Measurements from ENCODE around the gene CLRN3. TPM values are rescaled to one million over a fixed set of nuclear protein-coding genes. Genes with fewer than 3 reads are reported as not detected.

Gene CLRN3
- total RNA-seq, 4 donors from 2014 or later: not detected

DNA sequence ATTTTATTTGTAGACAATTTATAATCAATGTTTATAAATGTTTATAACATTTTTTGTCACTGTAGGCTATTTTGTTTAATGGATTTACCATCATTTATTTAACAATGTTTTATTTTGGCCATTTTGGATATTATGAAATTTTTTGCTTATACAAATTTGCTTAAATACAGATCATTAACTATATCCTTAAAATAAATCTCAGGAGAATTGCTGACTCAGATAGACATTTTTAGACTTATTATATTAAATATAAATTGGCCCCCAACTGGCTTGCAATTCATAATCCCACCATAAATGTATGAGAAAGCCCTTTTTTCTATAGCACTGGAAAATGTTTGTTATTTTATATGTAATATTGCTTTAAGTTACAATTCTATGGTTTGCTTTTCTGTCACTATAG is 3.8 kb upstream of the CLRN3 start:
- intact Hi-C loops (cut with DNase I; ENCODE audit: low total_unique reads): no loop called here
- H3K4me3 ChIP-seq: no peak overlapping the region
- H3K36me3 ChIP-seq: no peaks in the 10 kb centered on the region
- no peak overlapping the region for H3K27ac ChIP-seq
- H3K9me3 ChIP-seq: peaks cover 0 to 2% of the 10 kb centered on the region in 2 donors
- no peaks in the 10 kb centered on the region for H3K27me3 ChIP-seq
- no peaks in the 10 kb centered on the region for H3K4me1 ChIP-seq
- no peak for DNase-seq
- TF ChIP-seq, protein P1, sequence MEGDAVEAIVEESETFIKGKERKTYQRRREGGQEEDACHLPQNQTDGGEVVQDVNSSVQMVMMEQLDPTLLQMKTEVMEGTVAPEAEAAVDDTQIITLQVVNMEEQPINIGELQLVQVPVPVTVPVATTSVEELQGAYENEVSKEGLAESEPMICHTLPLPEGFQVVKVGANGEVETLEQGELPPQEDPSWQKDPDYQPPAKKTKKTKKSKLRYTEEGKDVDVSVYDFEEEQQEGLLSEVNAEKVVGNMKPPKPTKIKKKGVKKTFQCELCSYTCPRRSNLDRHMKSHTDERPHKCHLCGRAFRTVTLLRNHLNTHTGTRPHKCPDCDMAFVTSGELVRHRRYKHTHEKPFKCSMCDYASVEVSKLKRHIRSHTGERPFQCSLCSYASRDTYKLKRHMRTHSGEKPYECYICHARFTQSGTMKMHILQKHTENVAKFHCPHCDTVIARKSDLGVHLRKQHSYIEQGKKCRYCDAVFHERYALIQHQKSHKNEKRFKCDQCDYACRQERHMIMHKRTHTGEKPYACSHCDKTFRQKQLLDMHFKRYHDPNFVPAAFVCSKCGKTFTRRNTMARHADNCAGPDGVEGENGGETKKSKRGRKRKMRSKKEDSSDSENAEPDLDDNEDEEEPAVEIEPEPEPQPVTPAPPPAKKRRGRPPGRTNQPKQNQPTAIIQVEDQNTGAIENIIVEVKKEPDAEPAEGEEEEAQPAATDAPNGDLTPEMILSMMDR (IDR thresholded peaks at IDR 0.05): no peak
- TF ChIP-seq POLR2A (IDR thresholded peaks at IDR 0.05): no peak

DNA sequence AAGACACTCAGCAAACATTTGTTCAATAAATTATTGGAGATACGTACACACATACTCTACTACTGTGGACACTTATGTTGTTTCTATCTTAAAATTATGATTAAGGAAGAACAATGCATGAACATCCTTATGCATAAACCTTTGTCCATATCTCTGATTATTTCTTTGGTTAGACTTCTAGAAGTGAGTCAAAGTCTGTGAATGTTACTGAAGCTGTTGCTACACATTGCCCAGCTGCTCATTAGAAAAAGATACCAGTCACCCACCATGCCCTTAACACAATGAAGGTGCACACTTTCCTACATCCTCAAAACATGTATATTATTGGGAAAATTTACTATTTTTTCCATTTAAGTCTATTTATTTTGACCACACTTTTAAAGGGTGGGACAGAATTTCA is 1.4 kb upstream of the CLRN3 start:
- DNase-seq: no peak
- Histone ChIP-seq H3K9me3 (peaks cover 0 to 2% of the 10 kb centered on the region in 2 donors), H3K4me3 (no peak overlapping the region), H3K27ac (no peak overlapping the region), H3K36me3 (no peaks in the 10 kb centered on the region), H3K27me3 (no peaks in the 10 kb centered on the region), H3K4me1 (no peaks in the 10 kb centered on the region)
- intact Hi-C loops (cut with DNase I; ENCODE audit: low total_unique reads): no loop called here
- TF ChIP-seq POLR2A (IDR thresholded peaks at IDR 0.05): no peak
- TF ChIP-seq, protein P1 (IDR thresholded peaks at IDR 0.05): no peak

DNA sequence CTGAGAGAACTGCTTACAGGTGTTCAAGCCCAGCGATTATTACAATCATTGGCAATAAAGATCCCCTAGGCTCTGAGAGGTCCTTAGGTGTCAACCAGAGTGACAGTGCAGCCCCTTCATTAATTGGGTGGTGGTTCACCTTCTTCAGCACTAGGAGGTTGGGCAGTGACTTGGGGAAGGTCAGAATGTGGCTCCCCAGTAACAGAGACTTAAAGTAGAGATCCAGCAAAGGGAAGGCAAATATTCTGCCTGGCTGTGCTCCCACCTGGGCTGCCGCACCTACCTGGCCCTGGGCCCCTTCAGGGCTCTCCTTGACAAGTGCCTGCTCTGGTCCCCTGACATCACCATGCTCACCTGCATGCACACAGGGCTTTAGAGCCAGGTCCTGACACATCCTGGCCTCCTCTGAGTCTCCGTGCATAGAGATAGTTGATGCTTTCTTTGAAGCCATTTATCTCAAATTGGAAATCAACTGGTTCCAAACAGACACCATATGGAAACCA is 1.9 kb downstream of the CLRN3 start:
- intact Hi-C loops (cut with DNase I; ENCODE audit: low total_unique reads): no loop called here
- H3K4me1 ChIP-seq: no peaks in the 10 kb centered on the region
- TF ChIP-seq POLR2A (IDR thresholded peaks at IDR 0.05): no peak
- TF ChIP-seq, protein P1 (IDR thresholded peaks at IDR 0.05): no peak
- H3K27ac ChIP-seq: no peak overlapping the region
- H3K27me3 ChIP-seq: no peaks in the 10 kb centered on the region
- DNase-seq: no peak
- no peak overlapping the region for H3K4me3 ChIP-seq
- H3K36me3 ChIP-seq: no peaks in the 10 kb centered on the region
- no peaks in the 10 kb centered on the region for H3K9me3 ChIP-seq

DNA sequence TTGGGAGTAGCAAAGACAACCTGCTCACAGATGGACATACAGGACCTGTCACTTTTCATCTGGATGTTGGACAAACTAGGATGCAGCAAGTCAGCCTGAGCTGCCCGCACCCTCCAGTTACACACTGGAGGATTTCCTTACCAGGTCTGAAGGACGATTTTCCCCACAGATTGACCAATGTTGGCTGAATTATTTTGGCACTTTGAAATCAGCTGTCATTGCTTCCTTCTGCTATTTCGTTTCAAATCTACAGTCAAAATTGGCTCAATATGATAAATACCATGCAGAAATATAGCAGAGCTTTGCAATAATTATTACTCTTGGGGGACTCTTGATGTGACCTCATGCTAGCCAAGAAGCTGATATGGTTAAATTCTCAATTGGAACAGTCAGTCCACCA is 2.5 kb downstream of the CLRN3 start:
- Histone ChIP-seq H3K36me3 (no peaks in the 10 kb centered on the region), H3K4me3 (no peak overlapping the region), H3K9me3 (no peaks in the 10 kb centered on the region), H3K27me3 (no peaks in the 10 kb centered on the region), H3K27ac (no peak overlapping the region), H3K4me1 (no peaks in the 10 kb centered on the region)
- no peak for DNase-seq
- intact Hi-C loops (cut with DNase I; ENCODE audit: low total_unique reads): no loop called here
- TF ChIP-seq POLR2A (IDR thresholded peaks at IDR 0.05): no peak
- TF ChIP-seq, protein P1 (IDR thresholded peaks at IDR 0.05): no peak

DNA sequence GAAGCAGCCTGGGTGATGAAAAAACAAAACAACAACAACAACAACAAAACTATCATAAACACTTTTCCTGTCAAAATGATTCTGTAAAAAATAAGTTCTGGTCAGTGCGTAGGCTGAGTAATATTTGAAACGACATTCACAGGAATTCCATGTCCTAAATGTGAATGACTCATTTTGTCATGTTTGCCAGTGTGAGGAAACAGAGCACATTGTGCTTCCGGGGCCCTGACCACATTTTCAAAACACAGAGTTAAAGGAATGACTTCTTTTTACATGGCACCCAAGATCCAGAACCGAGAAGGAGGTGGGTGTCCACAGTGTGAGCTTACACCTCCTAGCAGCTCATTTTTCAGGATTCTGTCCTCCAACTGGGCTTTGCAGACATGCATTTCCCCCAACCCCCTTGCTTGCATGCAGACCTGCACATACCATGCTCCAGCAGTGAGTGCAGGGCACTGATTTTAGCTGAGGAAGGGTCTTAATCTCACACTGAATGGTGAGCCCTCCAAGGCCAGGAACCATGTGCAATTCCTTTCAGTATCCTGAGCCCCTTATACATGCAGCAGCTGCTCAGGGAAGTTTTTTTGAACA is 3.0 kb downstream of the CLRN3 start:
- intact Hi-C loops (cut with DNase I; ENCODE audit: low total_unique reads): no loop called here
- TF ChIP-seq POLR2A (IDR thresholded peaks at IDR 0.05): no peak
- TF ChIP-seq, protein P1 (IDR thresholded peaks at IDR 0.05): no peak
- no peak for DNase-seq
- Histone ChIP-seq H3K4me3 (no peak overlapping the region), H3K27me3 (no peaks in the 10 kb centered on the region), H3K36me3 (no peaks in the 10 kb centered on the region), H3K27ac (no peak overlapping the region), H3K9me3 (no peaks in the 10 kb centered on the region), H3K4me1 (no peaks in the 10 kb centered on the region)

All from uterus (tissue), 4 donors.